ENCODE data around the gene GTPBP6. TPM values are rescaled to one million over a fixed set of nuclear protein-coding genes. Genes with fewer than 3 reads are reported as not detected.

GTPBP6 gene
- total RNA-seq, 1 experiment from 2014 or later = 41.6 TPM

GRCh38 chrX:300334-300733 is 18.3 kb downstream of the GTPBP6 start:
- BruUV-seq (replicated peaks) = no TSS peak
- POLR2A ChIA-PET = no interaction called here
- Histone ChIP-seq H3K36me3 (ENCODE audit: control insufficient read depth in 1 of 2, insufficient read depth in 2 of 2, low read length in 2 of 2) (0 out of 4 replicates have a peak, but pooled peaks cover 0 to 4% of the 10 kb centered on the region in 2 experiments), H3K27me3 (ENCODE audit: insufficient read depth, low read length) (no peaks in the 10 kb centered on the region), H4K20me1 (ENCODE audit: insufficient read depth) (no peaks in the 10 kb centered on the region), H3K9me2 (ENCODE audit: insufficient read depth) (no peaks in the 10 kb centered on the region), H2AFZ (ENCODE audit: low read depth, low read length, poor library complexity, severe bottlenecking) (no peak overlapping the region), H3K9me3 (ENCODE audit: control insufficient read depth in 1 of 2, insufficient read depth in 1 of 2, low read depth in 1 of 2, low read length in 2 of 2) (no peaks in the 10 kb centered on the region), H3K4me3 (replicated peaks in 1 of 2; ENCODE audit: low read depth in 1 of 2, low read length in 2 of 2) (no peak overlapping the region), H3K9ac (ENCODE audit: low read length) (no peak overlapping the region), H3K4me2 (ENCODE audit: low read length) (no peak overlapping the region), H3K79me2 (ENCODE audit: insufficient read depth, low read length) (no peaks in the 10 kb centered on the region), H3K27ac (ENCODE audit: low read depth, low read length) (no peak overlapping the region), H3K4me1 (ENCODE audit: control insufficient read depth in 1 of 2, insufficient read depth in 2 of 2, low read length in 2 of 2) (no peaks in the 10 kb centered on the region)
- DNase-seq (ENCODE audit: low read depth, low spot score) (no peak), ATAC-seq (no peak)
- no peak for TF ChIP-seq EZH2phosphoT487 (IDR thresholded peaks at IDR 0.05; ENCODE audit: borderline replicate concordance)
- TF ChIP-seq, protein P1, sequence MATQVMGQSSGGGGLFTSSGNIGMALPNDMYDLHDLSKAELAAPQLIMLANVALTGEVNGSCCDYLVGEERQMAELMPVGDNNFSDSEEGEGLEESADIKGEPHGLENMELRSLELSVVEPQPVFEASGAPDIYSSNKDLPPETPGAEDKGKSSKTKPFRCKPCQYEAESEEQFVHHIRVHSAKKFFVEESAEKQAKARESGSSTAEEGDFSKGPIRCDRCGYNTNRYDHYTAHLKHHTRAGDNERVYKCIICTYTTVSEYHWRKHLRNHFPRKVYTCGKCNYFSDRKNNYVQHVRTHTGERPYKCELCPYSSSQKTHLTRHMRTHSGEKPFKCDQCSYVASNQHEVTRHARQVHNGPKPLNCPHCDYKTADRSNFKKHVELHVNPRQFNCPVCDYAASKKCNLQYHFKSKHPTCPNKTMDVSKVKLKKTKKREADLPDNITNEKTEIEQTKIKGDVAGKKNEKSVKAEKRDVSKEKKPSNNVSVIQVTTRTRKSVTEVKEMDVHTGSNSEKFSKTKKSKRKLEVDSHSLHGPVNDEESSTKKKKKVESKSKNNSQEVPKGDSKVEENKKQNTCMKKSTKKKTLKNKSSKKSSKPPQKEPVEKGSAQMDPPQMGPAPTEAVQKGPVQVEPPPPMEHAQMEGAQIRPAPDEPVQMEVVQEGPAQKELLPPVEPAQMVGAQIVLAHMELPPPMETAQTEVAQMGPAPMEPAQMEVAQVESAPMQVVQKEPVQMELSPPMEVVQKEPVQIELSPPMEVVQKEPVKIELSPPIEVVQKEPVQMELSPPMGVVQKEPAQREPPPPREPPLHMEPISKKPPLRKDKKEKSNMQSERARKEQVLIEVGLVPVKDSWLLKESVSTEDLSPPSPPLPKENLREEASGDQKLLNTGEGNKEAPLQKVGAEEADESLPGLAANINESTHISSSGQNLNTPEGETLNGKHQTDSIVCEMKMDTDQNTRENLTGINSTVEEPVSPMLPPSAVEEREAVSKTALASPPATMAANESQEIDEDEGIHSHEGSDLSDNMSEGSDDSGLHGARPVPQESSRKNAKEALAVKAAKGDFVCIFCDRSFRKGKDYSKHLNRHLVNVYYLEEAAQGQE (IDR thresholded peaks at IDR 0.05; ENCODE audit: low read depth) = no peak
- TF ChIP-seq YY1 (IDR thresholded peaks at IDR 0.05; ENCODE audit: extremely low read depth, insufficient replicate concordance, low read depth, low read length) = no peak
- no peak for TF ChIP-seq POLR2A (IDR thresholded peaks at IDR 0.05; ENCODE audit: borderline replicate concordance, extremely low read depth, insufficient read depth, insufficient read length)
- no peak for TF ChIP-seq SIN3A (IDR thresholded peaks at IDR 0.05; ENCODE audit: low read depth)
- no peak for TF ChIP-seq MAX (IDR thresholded peaks at IDR 0.05)
- no peak for TF ChIP-seq SRF (IDR thresholded peaks at IDR 0.05; ENCODE audit: low read depth)
- no peak for TF ChIP-seq FOSL1 (IDR thresholded peaks at IDR 0.05; ENCODE audit: low read depth)
- RAD21 ChIA-PET (ENCODE audit: low non-redundant PET in 1 of 2, low total read pairs in 2 of 2, uncharacterized antibody in 2 of 2, unreplicated experiment in 2 of 2) = no interaction called here
- intact Hi-C loops (cut with micrococcal nuclease) = no loop called here
- CTCF ChIA-PET = no interaction called here

Measured in HCT116 (cell line).